Neural cell (in vitro differentiated cells): ENCODE measurements around the gene FYB1. TPM values are rescaled to one million over a fixed set of nuclear protein-coding genes. Genes with fewer than 3 reads are reported as not detected.

Experiments
- H2AFZ ChIP-seq: fragments of 200-600, 300-800 bp; sonication (generic), shearing (Covaris generic); 2 replicates; pipeline ENCODE4 v1.6.0; 2014; ENCODE audit warnings: low read depth, mild to moderate bottlenecking, antibody characterized with exemption, low read length, moderate library complexity
- H3F3A ChIP-seq: fragments of 200-600 bp; shearing (Covaris generic); 2 replicates; pipeline ENCODE4 v1.6.1; 2016; ENCODE audit warnings: mild to moderate bottlenecking, moderate library complexity, mixed read lengths, antibody characterized with exemption, low read length; ENCODE audit not compliant: insufficient read depth, poor library complexity, severe bottlenecking
- H3K27ac ChIP-seq: fragments of 200-600, 300-800 bp; sonication (generic), shearing (Covaris generic); 2 replicates; pipeline ENCODE4 v1.5.1; 2014; ENCODE audit warnings: mild to moderate bottlenecking, low read length, moderate library complexity
- H3K27me3 ChIP-seq: fragments of 300-800, 200-600 bp; sonication (generic), shearing (Covaris generic); 2 replicates; pipeline ENCODE4 v1.6.0; 2014; ENCODE audit warnings: mild to moderate bottlenecking, low read depth, low read length, moderate library complexity; ENCODE audit not compliant: insufficient read depth
- H3K36me3 ChIP-seq: fragments of 300-800, 200-600 bp; sonication (generic), shearing (Covaris generic); 2 replicates; pipeline ENCODE4 v1.5.1; 2014; ENCODE audit warnings: mild to moderate bottlenecking, antibody characterized with exemption, low read length, moderate library complexity; ENCODE audit not compliant: insufficient read depth
- H3K4me2 ChIP-seq: fragments of 300-800, 200-600 bp; sonication (generic), shearing (Covaris generic); 2 replicates; pipeline ENCODE4 v1.6.0; 2014; ENCODE audit warnings: mild to moderate bottlenecking, low read length
- H3K4me3 ChIP-seq: fragments of 300-800, 200-600 bp; sonication (generic), shearing (Covaris generic); 2 replicates; pipeline ENCODE4 v1.5.1; 2014; ENCODE audit warnings: mild to moderate bottlenecking, low read length, moderate library complexity
- H3K79me2 ChIP-seq: fragments of 200-600 bp; shearing (Covaris generic); replicated peaks from 2 replicates; pipeline ENCODE4 v1.6.0; 2014; ENCODE audit warnings: mild to moderate bottlenecking, low read length, moderate library complexity; ENCODE audit not compliant: insufficient read depth
- H3K9ac ChIP-seq: fragments of 300-800, 200-600 bp; sonication (generic), shearing (Covaris generic); 2 replicates; pipeline ENCODE4 v1.6.1; 2016; ENCODE audit warnings: mild to moderate bottlenecking, low read length, mixed read lengths
- H3K9me2 ChIP-seq: fragments of 200-600 bp; shearing (Covaris generic); 2 replicates; pipeline ENCODE4 v1.6.1; 2016; ENCODE audit warnings: mild to moderate bottlenecking, low read length, mixed read lengths; ENCODE audit not compliant: insufficient read depth
- H3K9me3 ChIP-seq: fragments of 200-600, 300-800 bp; sonication (generic), shearing (Covaris generic); 2 replicates; pipeline ENCODE4 v1.6.1; 2016; ENCODE audit warnings: mild to moderate bottlenecking, mixed run types, low read length, moderate library complexity, mixed read lengths
- H4K20me1 ChIP-seq: fragments of 200-600 bp; shearing (Covaris generic); 2 replicates; pipeline ENCODE4 v1.6.1; 2016; ENCODE audit warnings: mild to moderate bottlenecking, mixed run types; ENCODE audit not compliant: insufficient read depth
- CTCF ChIP-seq: fragments of 450-650 bp; IDR thresholded peaks from 2 replicates; pipeline ENCODE4 v1.5.1; 2014; ENCODE audit warnings: antibody characterized with exemption, mild to moderate bottlenecking, moderate library complexity; ENCODE audit not compliant: poor library complexity, severe bottlenecking
- EP300 ChIP-seq: fragments of 450-650 bp; conservative IDR thresholded peaks from 2 replicates; pipeline ENCODE4 v1.6.1; 2014; ENCODE audit warnings: antibody characterized with exemption, mild to moderate bottlenecking, moderate library complexity; ENCODE audit not compliant: poor library complexity, severe bottlenecking
- EZH2 ChIP-seq: fragments of 200-600, 300-800 bp; shearing (Covaris generic), sonication (generic); IDR thresholded peaks from 2 replicates; pipeline ENCODE4 v1.6.1; 2014; ENCODE audit warnings: antibody characterized with exemption, low read length, borderline replicate concordance, mild to moderate bottlenecking; ENCODE audit not compliant: insufficient read depth, poor library complexity, severe bottlenecking
- MXI1 ChIP-seq: fragments of 450-650 bp; conservative IDR thresholded peaks from 2 replicates; pipeline ENCODE4 v1.6.1; 2014; ENCODE audit warnings: antibody characterized with exemption, mild to moderate bottlenecking; ENCODE audit not compliant: poor library complexity, severe bottlenecking
- POLR2AphosphoS5 ChIP-seq: IDR thresholded peaks from 2 replicates; pipeline ENCODE4 v1.6.1; 2012
- RAD21 ChIP-seq: fragments of 450-650 bp; conservative IDR thresholded peaks from 2 replicates; pipeline ENCODE4 v1.6.1; 2014; ENCODE audit warnings: antibody characterized with exemption, mild to moderate bottlenecking, moderate library complexity
- SMC3 ChIP-seq: fragments of 450-650 bp; conservative IDR thresholded peaks from 2 replicates; pipeline ENCODE4 v1.6.1; 2014; ENCODE audit warnings: antibody characterized with exemption, mild to moderate bottlenecking, moderate library complexity; ENCODE audit not compliant: poor library complexity
- TAF1 ChIP-seq: IDR thresholded peaks from 2 replicates; pipeline ENCODE4 v1.6.1; 2012; ENCODE audit warnings: low read depth
- polyA plus RNA-seq: library from polyadenylated mRNA; depleted of rRNA; stranded (reverse); fragments of >200 nt; gene quantifications from 2 replicates; pipeline ENCODE4 v1.2.3, GENCODE V29; 2014
- TF ChIP-seq, protein P1 (sequence below): IDR thresholded peaks from 2 replicates; pipeline ENCODE4 v1.6.1; 2012; ENCODE audit warnings: borderline replicate concordance

FYB1 gene
- polyA plus RNA-seq, 1 donor from 2014 or later, result not detected

- H3K9ac ChIP-seq, result no peak overlapping the region
- no peak overlapping the region for H3K27ac ChIP-seq
- no peaks in the 10 kb centered on the region for H3K79me2 ChIP-seq
These were observed 105.9 kb downstream of the FYB1 start for GRCh38 chr5:39113354-39113953.

DNA sequence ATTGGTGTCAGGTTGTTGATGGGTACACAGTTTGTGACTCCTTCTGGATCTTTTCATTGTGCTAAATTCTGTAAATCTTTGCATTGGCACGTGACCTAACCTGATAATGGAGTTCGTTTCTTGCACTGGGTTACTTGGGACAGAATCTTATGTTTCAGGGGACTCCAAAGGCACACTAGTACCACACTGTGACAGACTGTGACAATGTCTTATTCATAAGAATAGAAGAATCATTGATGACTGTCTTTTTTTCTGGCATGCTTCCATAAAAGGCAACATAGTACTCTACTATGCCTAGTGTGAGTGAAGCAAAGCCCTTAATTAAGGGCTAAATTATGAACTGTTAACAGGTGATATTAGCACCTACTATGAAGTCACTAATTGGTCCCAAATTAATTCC lies 109.8 kb downstream of the FYB1 start:
- H3K9me2 ChIP-seq, result no peaks in the 10 kb centered on the region
- no peaks in the 10 kb centered on the region for H4K20me1 ChIP-seq
- H3K27ac ChIP-seq, result peak overlapping the region; percentile 6
- no peaks in the 10 kb centered on the region for H3F3A ChIP-seq
- H3K79me2 ChIP-seq, result no peaks in the 10 kb centered on the region
- no peaks in the 10 kb centered on the region for H3K36me3 ChIP-seq
- no peak overlapping the region for H2AFZ ChIP-seq
- no peak overlapping the region for H3K4me2 ChIP-seq
- H3K4me3 ChIP-seq, result no peak overlapping the region
- H3K9me3 ChIP-seq, result no peaks in the 10 kb centered on the region
- no peaks in the 10 kb centered on the region for H3K27me3 ChIP-seq
- no peak overlapping the region for H3K9ac ChIP-seq
- TF ChIP-seq EZH2 (no peak), SMC3 (no peak), MXI1 (no peak), TAF1 (no peak), EP300 (no peak), POLR2AphosphoS5 (no peak)
- TF ChIP-seq, protein P1, sequence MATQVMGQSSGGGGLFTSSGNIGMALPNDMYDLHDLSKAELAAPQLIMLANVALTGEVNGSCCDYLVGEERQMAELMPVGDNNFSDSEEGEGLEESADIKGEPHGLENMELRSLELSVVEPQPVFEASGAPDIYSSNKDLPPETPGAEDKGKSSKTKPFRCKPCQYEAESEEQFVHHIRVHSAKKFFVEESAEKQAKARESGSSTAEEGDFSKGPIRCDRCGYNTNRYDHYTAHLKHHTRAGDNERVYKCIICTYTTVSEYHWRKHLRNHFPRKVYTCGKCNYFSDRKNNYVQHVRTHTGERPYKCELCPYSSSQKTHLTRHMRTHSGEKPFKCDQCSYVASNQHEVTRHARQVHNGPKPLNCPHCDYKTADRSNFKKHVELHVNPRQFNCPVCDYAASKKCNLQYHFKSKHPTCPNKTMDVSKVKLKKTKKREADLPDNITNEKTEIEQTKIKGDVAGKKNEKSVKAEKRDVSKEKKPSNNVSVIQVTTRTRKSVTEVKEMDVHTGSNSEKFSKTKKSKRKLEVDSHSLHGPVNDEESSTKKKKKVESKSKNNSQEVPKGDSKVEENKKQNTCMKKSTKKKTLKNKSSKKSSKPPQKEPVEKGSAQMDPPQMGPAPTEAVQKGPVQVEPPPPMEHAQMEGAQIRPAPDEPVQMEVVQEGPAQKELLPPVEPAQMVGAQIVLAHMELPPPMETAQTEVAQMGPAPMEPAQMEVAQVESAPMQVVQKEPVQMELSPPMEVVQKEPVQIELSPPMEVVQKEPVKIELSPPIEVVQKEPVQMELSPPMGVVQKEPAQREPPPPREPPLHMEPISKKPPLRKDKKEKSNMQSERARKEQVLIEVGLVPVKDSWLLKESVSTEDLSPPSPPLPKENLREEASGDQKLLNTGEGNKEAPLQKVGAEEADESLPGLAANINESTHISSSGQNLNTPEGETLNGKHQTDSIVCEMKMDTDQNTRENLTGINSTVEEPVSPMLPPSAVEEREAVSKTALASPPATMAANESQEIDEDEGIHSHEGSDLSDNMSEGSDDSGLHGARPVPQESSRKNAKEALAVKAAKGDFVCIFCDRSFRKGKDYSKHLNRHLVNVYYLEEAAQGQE, result no peak

More at GRCh38 chr5:39113354-39113953, 105.9 kb downstream of the FYB1 start:
- no peak for TF ChIP-seq TAF1
- no peak for TF ChIP-seq MXI1
- no peak for TF ChIP-seq POLR2AphosphoS5
- no peak for TF ChIP-seq RAD21
- TF ChIP-seq, protein P1, result no peak
- TF ChIP-seq EZH2, result no peak
- no peak for TF ChIP-seq CTCF
- no peak for TF ChIP-seq SMC3
- TF ChIP-seq EP300, result no peak
- no peak overlapping the region for H3K4me3 ChIP-seq
- no peak overlapping the region for H3K4me2 ChIP-seq
- H3F3A ChIP-seq, result no peaks in the 10 kb centered on the region
- H3K36me3 ChIP-seq, result no peaks in the 10 kb centered on the region
- H3K27me3 ChIP-seq, result no peaks in the 10 kb centered on the region
- H2AFZ ChIP-seq, result no peak overlapping the region
- H3K9me3 ChIP-seq, result no peaks in the 10 kb centered on the region
- no peaks in the 10 kb centered on the region for H3K9me2 ChIP-seq
- no peaks in the 10 kb centered on the region for H4K20me1 ChIP-seq
